ENCODE measurements around the gene INHBA.

DNA sequence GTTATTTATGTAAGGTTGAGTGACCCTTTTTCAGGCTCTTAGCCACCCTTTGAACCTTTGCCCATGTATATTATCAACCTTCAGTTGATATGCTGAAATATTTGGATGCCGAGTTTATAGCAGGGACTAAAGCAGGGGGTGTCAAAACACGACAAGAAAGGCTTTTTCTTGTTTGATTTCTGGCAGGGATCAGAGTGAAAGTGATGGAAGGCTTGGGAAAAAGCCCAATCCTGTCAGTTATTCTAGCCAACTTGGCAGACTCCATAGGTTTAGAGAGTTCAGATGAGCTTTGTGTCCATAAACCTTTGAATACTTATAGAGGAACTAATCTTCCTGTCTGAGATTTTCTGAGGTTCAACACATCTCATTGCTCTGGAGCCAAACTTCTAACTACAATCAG is 47.5 kb downstream of the INHBA start:
- TF ChIP-seq EZH2phosphoT487 (IDR thresholded peaks at IDR 0.05; ENCODE audit: insufficient read depth, low read depth), result no peak
- TF ChIP-seq EZH2 (IDR thresholded peaks at IDR 0.05; ENCODE audit: insufficient read depth, poor library complexity, severe bottlenecking), result no peak

Measured in GM23248 (cell line).